SK-N-SH (cell line): ENCODE measurements around the gene TTC17.

ENCODE experiments used
- EZH2phosphoT487 ChIP-seq: fragments of 200-600 bp; sonication (generic); IDR thresholded peaks from 2 replicates; pipeline ENCODE4 v1.6.1; 2017; ENCODE audit warnings: low read depth, mixed run types, mild to moderate bottlenecking, antibody characterized with exemption, moderate library complexity, borderline replicate concordance
- POLR2AphosphoS5 ChIP-seq: IDR thresholded peaks from 2 replicates; pipeline ENCODE4 v1.6.1; 2012; ENCODE audit warnings: low read depth, low read length
- TF ChIP-seq, protein P1 (sequence below): fragments of 150-350 bp; IDR thresholded peaks from 2 replicates; pipeline ENCODE4 v1.6.1; 2017; ENCODE audit warnings: antibody characterized with exemption, low read length, low read depth, borderline replicate concordance
- TF ChIP-seq, protein P2 (sequence below): fragments of 200-600 bp; sonication (generic); IDR thresholded peaks from 2 replicates; pipeline ENCODE4 v1.6.1; 2017; ENCODE audit warnings: antibody characterized with exemption, mild to moderate bottlenecking, moderate library complexity

DNA sequence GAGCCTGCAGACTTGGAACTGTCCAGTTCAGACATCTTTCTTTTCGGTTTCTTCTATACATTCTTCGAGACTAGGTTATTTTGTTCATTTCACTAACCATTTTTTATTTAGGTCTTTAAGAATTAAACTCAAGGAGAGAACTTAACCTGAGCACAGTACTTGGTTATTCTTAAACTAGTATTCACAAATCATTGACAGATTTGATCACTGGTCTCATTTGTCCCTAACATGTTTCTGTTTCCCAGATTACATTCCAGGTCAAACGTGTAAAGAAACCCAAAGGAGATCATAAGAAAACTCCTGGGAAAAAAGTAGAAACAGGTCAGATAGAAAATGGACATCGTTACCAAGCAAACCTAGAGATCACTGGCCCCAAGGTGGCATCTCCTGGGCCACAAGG is 85.1 kb downstream of the TTC17 start:
- TF ChIP-seq POLR2AphosphoS5 (no peak), EZH2phosphoT487 (no peak)
- TF ChIP-seq, protein P1, sequence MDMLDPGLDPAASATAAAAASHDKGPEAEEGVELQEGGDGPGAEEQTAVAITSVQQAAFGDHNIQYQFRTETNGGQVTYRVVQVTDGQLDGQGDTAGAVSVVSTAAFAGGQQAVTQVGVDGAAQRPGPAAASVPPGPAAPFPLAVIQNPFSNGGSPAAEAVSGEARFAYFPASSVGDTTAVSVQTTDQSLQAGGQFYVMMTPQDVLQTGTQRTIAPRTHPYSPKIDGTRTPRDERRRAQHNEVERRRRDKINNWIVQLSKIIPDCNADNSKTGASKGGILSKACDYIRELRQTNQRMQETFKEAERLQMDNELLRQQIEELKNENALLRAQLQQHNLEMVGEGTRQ = no peak
- TF ChIP-seq, protein P2, sequence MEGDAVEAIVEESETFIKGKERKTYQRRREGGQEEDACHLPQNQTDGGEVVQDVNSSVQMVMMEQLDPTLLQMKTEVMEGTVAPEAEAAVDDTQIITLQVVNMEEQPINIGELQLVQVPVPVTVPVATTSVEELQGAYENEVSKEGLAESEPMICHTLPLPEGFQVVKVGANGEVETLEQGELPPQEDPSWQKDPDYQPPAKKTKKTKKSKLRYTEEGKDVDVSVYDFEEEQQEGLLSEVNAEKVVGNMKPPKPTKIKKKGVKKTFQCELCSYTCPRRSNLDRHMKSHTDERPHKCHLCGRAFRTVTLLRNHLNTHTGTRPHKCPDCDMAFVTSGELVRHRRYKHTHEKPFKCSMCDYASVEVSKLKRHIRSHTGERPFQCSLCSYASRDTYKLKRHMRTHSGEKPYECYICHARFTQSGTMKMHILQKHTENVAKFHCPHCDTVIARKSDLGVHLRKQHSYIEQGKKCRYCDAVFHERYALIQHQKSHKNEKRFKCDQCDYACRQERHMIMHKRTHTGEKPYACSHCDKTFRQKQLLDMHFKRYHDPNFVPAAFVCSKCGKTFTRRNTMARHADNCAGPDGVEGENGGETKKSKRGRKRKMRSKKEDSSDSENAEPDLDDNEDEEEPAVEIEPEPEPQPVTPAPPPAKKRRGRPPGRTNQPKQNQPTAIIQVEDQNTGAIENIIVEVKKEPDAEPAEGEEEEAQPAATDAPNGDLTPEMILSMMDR = no peak
